MG63 (cell line): ENCODE data around the gene HNF4A. TPM values are rescaled to one million over a fixed set of nuclear protein-coding genes. Genes with fewer than 3 reads are reported as not detected.
A peak's percentile ranks its signal among the peaks of the same experiment; 100 is the strongest.

Source experiments
- DNase-seq: peaks from one replicate; pipeline ENCODE4 v3.0.0-alpha.2; 2020
- H3K27me3 ChIP-seq: fragments of 250-450 bp; sonication (Bioruptor Pico); 2 replicates; pipeline ENCODE4 v1.5.1; 2020; ENCODE audit warnings: mild to moderate bottlenecking, moderate library complexity
- H3K36me3 ChIP-seq: fragments of 250-450 bp; sonication (Bioruptor Pico); 2 replicates; pipeline ENCODE4 v1.5.1; 2020; ENCODE audit warnings: mild to moderate bottlenecking, moderate library complexity
- H3K4me3 ChIP-seq: fragments of 250-450 bp; sonication (Bioruptor Pico); 2 replicates; pipeline ENCODE4 v1.5.1; 2020; ENCODE audit warnings: mild to moderate bottlenecking, moderate library complexity
- H3K9me3 ChIP-seq: fragments of 250-450 bp; sonication (Bioruptor Pico); 2 replicates; pipeline ENCODE4 v1.5.1; 2020; ENCODE audit warnings: mild to moderate bottlenecking, moderate library complexity
- total RNA-seq: library from RNA; depleted of rRNA; stranded (reverse); fragments of >200 nt; shearing (Covaris generic); gene quantifications from 2 replicates; pipeline ENCODE4 v1.2.3, GENCODE V29; 2014; ENCODE audit warnings: low replicate concordance

The HNF4A gene
- total RNA-seq, 1 experiment from 2014 or later, result not detected

- DNase-seq, result no peak
- Histone ChIP-seq H3K36me3 (no peaks in the 10 kb centered on the region), H3K4me3 (no peak overlapping the region)
Observed at GRCh38 chr20:44437497-44437896, 82.0 kb downstream of the HNF4A start.

DNA sequence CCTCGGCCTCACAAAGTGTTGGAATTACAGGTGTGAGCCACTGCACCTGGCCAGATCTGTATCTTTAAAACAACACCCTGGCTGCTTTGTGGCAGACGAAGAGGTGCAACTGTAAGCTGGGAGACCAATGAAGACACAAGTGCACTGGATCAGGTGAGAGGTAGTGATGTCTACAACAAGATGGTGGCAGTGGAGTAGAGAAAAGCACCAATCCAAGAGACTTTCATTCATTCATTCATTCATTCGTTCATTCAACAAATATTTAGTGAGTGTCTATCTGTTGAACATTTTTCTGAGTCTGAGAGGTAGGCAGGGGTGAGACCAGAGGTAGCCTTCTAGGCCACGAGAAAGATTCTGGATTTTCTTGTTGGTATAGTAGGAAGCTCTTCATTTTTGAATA lies 83.3 kb downstream of the HNF4A start:
- no peak for DNase-seq

More at GRCh38 chr20:44437497-44437896, 82.0 kb downstream of the HNF4A start:
- no peaks in the 10 kb centered on the region; the same call in 1 of the 2 replicates for H3K27me3 ChIP-seq
- H3K9me3 ChIP-seq, result no peaks in the 10 kb centered on the region; the same call in 1 of the 2 replicates

GRCh38 chr20:44439318-44439717 lies 83.8 kb downstream of the HNF4A start:
- Histone ChIP-seq H3K36me3 (no peaks in the 10 kb centered on the region), H3K9me3 (no peaks in the 10 kb centered on the region; the same call in 1 of the 2 replicates)
- no peak for DNase-seq

More for the DNA sequence above, 83.3 kb downstream of the HNF4A start:
- H3K27me3 ChIP-seq, result no peaks in the 10 kb centered on the region
- no peaks in the 10 kb centered on the region; the same call in 1 of the 2 replicates for H3K9me3 ChIP-seq
- H3K4me3 ChIP-seq, result no peak overlapping the region
- H3K36me3 ChIP-seq, result no peaks in the 10 kb centered on the region

DNA sequence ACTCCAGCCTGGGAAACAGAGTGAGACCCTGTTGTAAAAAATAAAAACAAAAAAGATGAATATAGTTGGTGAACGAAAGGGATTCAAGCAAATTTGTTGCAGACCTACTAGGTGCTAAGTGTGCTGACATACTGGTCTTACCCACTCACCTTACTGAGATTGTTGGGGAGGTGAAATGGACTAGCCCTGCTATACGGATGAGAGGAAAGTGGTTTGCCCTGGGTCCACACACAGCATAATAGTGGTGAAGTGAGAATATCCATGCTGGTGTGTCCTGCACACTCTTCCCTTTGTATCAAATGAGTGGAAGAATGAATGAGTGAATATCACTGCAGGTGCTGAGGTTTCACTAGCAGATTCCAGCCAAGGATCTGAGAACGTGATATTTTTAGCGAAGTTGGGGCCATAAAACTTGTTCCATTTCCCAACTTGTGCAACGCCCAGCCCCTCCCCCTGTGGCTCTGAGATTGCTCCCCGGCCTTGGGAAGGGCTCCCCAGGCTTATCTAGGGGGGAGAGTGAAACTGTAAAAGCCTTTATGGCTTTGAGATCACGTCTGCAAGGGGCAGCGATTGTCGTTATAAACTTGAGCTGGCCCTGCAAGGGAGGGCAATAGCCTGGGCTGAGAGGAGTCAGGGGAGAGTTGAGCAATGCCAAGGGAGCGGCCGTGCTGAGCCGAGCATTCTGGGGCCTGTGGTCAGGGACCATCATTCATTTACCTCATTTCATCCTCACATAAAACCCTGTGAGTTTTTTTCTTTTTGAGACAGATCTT lies 87.0 kb downstream of the HNF4A start:
- Histone ChIP-seq H3K36me3 (no peaks in the 10 kb centered on the region), H3K4me3 (no peak overlapping the region), H3K9me3 (no peaks in the 10 kb centered on the region; the same call in 1 of the 2 replicates), H3K27me3 (no peaks in the 10 kb centered on the region)
- no peak for DNase-seq

More at GRCh38 chr20:44439318-44439717, 83.8 kb downstream of the HNF4A start:
- H3K27me3 ChIP-seq, result no peaks in the 10 kb centered on the region
- no peak overlapping the region for H3K4me3 ChIP-seq

DNA sequence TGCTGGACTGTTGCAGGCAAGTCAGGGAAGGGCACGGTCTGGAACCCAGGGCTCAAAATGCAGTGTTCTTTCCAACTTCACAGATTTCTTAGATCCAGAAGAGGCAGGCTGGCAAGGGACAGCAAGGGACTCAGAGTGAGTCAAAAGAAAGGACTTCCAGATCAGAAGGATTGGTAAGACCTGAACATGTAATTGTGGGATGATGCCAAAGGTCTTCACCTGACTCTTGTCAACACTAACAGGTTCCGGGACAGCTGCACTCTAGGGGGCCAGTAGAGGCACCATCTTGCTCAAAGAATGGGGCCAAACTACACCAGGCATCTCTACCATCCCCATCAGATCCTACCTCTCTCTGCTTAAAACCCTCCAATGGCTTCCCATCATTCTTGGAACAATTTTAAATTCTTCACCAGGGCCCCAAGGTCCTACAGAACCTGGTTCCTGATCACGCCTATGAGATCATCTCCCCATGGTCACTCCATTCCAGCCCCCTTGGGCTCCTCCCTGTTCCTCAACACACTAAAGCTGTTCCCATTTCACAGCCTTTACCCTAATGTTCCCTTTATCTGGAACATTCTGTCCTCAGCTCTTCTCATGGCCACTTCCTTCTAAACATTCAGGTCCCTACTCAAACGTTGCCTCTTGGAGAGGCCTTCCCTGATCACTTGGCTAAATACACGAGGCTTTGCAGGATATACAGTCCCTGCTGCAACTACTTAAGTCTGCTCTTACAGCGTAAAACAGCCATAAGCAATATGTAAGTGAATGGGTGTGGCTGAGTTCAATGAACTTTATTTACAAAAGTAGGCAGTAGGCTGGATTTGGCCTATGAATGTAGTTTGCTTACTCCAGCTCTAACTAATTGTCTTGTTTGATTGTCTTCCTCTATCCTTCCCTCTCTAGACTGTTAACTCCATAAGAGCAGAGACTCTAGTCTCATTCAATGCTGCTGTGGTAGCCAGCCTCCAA lies 90.5 kb downstream of the HNF4A start:
- no peaks in the 10 kb centered on the region for H3K36me3 ChIP-seq
- no peak for DNase-seq
- H3K4me3 ChIP-seq, result no peak overlapping the region
- no peaks in the 10 kb centered on the region for H3K27me3 ChIP-seq
- H3K9me3 ChIP-seq, result no peaks in the 10 kb centered on the region; the same call in 1 of the 2 replicates

DNA sequence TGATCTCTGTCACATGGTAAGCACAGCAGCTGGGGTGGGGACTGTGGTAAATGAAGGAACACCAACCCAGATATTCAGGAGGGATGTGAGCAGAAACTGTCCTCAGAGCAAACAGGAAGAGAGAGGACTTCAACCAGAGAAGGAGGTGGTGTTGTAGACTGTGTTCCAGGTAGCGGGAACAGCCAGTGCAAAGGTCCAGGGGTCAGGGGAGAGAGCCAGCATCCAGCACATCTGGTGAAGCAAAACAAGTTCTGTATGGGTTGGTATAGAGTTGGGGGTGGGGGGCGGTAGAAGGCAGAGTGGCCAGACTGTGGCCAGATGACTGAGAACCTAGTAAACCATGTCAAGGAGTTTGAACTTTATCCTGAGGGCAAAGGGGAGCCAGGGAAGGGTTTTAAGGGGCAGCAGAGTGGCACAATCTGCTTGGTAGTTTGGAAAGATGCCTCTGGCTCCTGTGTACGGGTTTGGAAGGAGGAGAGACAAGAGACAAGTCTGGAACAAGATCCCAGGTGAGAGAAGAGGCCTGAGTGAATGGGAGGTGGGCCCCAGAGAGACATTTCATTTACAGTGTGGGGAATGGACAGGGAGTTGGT lies 92.4 kb downstream of the HNF4A start:
- Histone ChIP-seq H3K4me3 (no peak overlapping the region), H3K9me3 (no peaks in the 10 kb centered on the region), H3K27me3 (no peaks in the 10 kb centered on the region), H3K36me3 (no peaks in the 10 kb centered on the region)
- no peak for DNase-seq

DNA sequence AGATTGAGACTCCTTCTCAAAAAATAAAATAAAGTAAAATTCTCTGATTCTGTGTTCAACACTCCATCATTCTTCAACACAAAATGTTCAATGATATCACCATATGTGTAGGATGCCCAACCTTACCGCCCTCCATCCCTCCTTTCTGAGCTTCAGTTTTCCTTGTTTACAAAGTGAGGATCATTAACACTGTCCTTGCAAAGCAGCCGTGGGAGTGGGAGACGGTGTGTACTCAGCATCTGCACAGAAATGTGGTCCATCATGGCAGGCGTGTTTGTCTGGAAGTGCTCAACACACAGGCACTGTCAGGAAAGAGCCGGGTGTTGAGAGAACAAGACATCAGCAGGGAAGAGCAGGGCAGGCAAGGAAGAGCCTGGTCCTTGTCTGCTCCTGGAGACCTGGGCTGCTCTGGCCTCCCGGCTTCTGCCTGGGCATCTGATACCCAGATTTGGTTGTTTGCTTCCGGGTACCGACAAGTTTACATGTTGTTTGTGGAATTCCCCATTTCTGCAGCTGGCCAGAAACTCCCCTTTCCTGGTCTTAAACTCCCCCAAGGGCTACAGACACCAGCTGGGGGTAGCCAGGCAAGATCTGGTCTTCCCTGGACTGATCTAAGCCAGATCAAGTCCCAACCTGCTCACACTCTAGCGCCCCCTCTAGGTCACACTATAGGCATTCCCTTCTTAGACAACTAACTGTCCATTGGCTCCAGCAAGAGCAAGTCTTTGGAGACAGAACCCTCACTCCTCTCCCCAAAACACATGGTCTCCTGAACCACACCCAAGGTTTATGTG lies 93.5 kb downstream of the HNF4A start:
- H3K27me3 ChIP-seq, result no peaks in the 10 kb centered on the region
- no peak overlapping the region for H3K4me3 ChIP-seq
- H3K9me3 ChIP-seq, result no peaks in the 10 kb centered on the region
- no peak for DNase-seq
- no peaks in the 10 kb centered on the region for H3K36me3 ChIP-seq

DNA sequence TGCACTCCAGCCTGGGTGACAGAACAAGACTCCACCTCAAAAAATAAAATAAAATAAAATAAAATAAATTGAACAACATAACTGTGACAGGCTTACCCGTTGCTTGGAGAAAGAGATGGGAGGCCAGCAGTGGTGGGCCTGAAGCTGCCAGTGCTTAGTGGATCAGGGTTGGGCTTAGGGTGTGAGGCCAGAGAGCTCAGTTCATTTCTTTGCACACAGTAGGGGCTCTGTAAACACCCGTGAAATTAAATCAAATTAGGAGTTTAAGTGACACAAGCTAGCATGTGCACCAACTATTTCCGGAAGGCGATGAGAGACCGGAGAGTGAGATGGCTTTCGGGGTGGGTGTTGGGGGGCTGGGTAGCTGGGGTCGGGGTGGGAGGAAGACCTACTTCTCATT lies 94.4 kb downstream of the HNF4A start:
- Histone ChIP-seq H3K4me3 (no peak overlapping the region), H3K9me3 (no peaks in the 10 kb centered on the region), H3K27me3 (no peaks in the 10 kb centered on the region), H3K36me3 (no peaks in the 10 kb centered on the region)
- no peak for DNase-seq

GRCh38 chr20:44450281-44450889 lies 94.9 kb downstream of the HNF4A start:
- DNase-seq, result peak; percentile 41
- no peak overlapping the region for H3K4me3 ChIP-seq
- H3K27me3 ChIP-seq, result no peaks in the 10 kb centered on the region
- no peaks in the 10 kb centered on the region for H3K9me3 ChIP-seq
- H3K36me3 ChIP-seq, result no peaks in the 10 kb centered on the region

GRCh38 chr20:44450903-44451450 lies 95.5 kb downstream of the HNF4A start:
- no peak for DNase-seq
- no peaks in the 10 kb centered on the region for H3K9me3 ChIP-seq
- H3K27me3 ChIP-seq, result no peaks in the 10 kb centered on the region
- H3K4me3 ChIP-seq, result no peak overlapping the region
- H3K36me3 ChIP-seq, result no peaks in the 10 kb centered on the region

GRCh38 chr20:44454306-44454963 lies 98.9 kb downstream of the HNF4A start:
- Histone ChIP-seq H3K27me3 (no peaks in the 10 kb centered on the region), H3K36me3 (no peaks in the 10 kb centered on the region), H3K4me3 (no peak overlapping the region), H3K9me3 (no peaks in the 10 kb centered on the region)
- DNase-seq, result no peak

GRCh38 chr20:44455126-44455525 lies 99.6 kb downstream of the HNF4A start:
- Histone ChIP-seq H3K27me3 (no peaks in the 10 kb centered on the region), H3K4me3 (no peak overlapping the region), H3K36me3 (no peaks in the 10 kb centered on the region), H3K9me3 (no peaks in the 10 kb centered on the region)
- DNase-seq, result no peak

DNA sequence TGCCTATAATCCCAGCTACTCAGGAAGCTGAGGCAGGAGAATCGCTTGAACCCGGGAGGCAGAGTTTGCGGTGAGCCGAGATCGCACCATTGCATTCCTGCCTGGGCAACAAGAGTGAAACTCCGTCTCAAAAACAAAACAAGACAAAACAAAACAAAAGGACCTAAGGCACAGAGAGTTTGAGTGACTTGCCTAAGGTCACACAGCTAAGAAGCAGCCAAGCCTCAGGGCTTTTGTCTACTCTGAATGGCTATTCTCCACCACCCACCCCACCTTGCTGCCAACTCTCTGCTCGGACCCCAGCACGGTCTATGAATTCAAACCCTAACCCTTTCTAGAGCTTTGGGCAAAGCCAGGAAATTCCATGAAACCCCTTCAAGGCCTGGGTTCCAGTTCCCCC lies 101.1 kb downstream of the HNF4A start:
- no peak for DNase-seq
- no peaks in the 10 kb centered on the region for H3K27me3 ChIP-seq
- H3K36me3 ChIP-seq, result no peaks in the 10 kb centered on the region
- no peaks in the 10 kb centered on the region for H3K9me3 ChIP-seq
- no peak overlapping the region for H3K4me3 ChIP-seq

DNA sequence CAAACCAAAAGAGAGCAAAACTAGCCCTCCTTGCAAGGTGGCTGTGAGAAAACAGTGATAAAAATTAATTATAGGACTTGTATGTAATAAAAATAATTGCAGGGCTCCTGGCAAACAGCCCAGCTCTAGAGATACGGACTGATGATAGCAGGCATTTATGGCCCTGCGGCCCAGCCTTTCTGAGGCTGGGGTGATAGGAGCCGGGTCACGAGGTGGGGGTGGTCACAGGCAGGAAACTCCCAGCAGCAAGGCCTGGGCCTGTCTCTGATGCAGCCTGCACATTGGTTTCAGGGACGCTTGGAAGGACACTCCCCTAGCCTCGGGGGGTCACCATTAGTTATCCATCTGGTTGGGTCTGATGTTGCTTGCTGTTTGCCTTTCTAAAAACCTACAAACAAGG lies 101.5 kb downstream of the HNF4A start:
- Histone ChIP-seq H3K36me3 (no peaks in the 10 kb centered on the region), H3K9me3 (no peaks in the 10 kb centered on the region), H3K4me3 (no peak overlapping the region), H3K27me3 (no peaks in the 10 kb centered on the region)
- no peak for DNase-seq

DNA sequence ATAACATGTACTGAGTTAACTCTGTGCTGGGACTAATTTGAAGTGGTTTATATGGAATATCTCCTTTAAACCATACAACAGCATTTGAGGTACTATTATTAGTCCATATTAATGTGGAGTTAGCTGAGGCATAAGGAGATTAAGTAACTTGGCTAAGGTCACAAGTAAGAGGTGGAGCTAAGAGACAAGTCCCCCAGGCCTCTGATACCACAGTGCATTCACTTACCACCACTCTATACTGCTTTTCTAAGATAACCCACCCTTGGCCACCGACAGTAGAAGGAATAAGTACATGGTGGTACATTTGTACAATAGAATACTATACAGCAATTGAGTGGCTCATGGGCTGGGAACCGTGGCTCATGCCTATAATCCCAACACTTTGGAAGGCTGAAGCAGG lies 103.8 kb downstream of the HNF4A start:
- Histone ChIP-seq H3K4me3 (no peak overlapping the region), H3K36me3 (no peaks in the 10 kb centered on the region)

More for the DNA sequence above, 103.8 kb downstream of the HNF4A start:
- Histone ChIP-seq H3K27me3 (no peaks in the 10 kb centered on the region), H3K9me3 (no peaks in the 10 kb centered on the region)
- DNase-seq, result no peak
